AG10803 (cell line): ENCODE results near the gene NFATC1.

Source experiments
- DNase-seq: peaks from one replicate; pipeline ENCODE4 v3.0.0; 2010; ENCODE audit warnings: low read depth
- H3K4me3 ChIP-seq: 2 replicates; pipeline ENCODE4 v1.5.1; 2011; ENCODE audit warnings: mild to moderate bottlenecking, low read length, control low read depth
- CTCF ChIP-seq: conservative IDR thresholded peaks from 2 replicates; pipeline ENCODE4 v1.5.1; 2011; ENCODE audit warnings: mild to moderate bottlenecking, low read length, control low read depth, inconsistent platforms

NFATC1 gene

GRCh38 chr18:79543861-79544385, 148.2 kb downstream of the NFATC1 start:
- H3K4me3 ChIP-seq, result no peak overlapping the region
- no peak for DNase-seq
- TF ChIP-seq CTCF, result no peak

- no peak for TF ChIP-seq CTCF
- DNase-seq, result no peak
- no peak overlapping the region for H3K4me3 ChIP-seq
Measured at GRCh38 chr18:79544386-79544963, 148.7 kb downstream of the NFATC1 start.

- DNase-seq, result no peak
- TF ChIP-seq CTCF, result no peak
- no peak overlapping the region for H3K4me3 ChIP-seq
Measured at GRCh38 chr18:79545255-79545654, 149.5 kb downstream of the NFATC1 start.

- no peak for DNase-seq
- no peak for TF ChIP-seq CTCF
- no peak overlapping the region for H3K4me3 ChIP-seq
Measured at GRCh38 chr18:79545736-79546171, 150.0 kb downstream of the NFATC1 start.

- no peak overlapping the region for H3K4me3 ChIP-seq
- TF ChIP-seq CTCF, result no peak
- no peak for DNase-seq
Measured at GRCh38 chr18:79546781-79547272, 151.1 kb downstream of the NFATC1 start.

- DNase-seq, result no peak
- TF ChIP-seq CTCF, result no peak
- H3K4me3 ChIP-seq, result no peak overlapping the region
Measured at GRCh38 chr18:79547413-79548076, 151.8 kb downstream of the NFATC1 start.

- no peak for TF ChIP-seq CTCF
- no peak overlapping the region for H3K4me3 ChIP-seq
- DNase-seq, result no peak
Measured at GRCh38 chr18:79548077-79548450, 152.3 kb downstream of the NFATC1 start.
